DND-41 (cell line): ENCODE results near the gene GOT1.

Source experiments
- ATAC-seq: fragments of 200-7000 bp; cut with Tn5 transposase; 3 replicates; pipeline ENCODE4 v1.9.1; 2021; ENCODE audit warnings: low read depth; ENCODE audit not compliant: insufficient read depth
- DNase-seq: peaks from one replicate; pipeline ENCODE4 v3.0.0-alpha.2; 2020
- H2AFZ ChIP-seq: 2 replicates; pipeline ENCODE4 v1.6.0; 2012; ENCODE audit warnings: low read depth, low read length
- H3K27ac ChIP-seq: 2 replicates; pipeline ENCODE4 v1.5.1; 2012; ENCODE audit warnings: low read length, inconsistent platforms
- H3K27me3 ChIP-seq: fragments of 200-600 bp; sonication (generic); 2 replicates; pipeline ENCODE4 v1.6.0; 2012; ENCODE audit warnings: low read length, mild to moderate bottlenecking, inconsistent platforms; ENCODE audit not compliant: insufficient read depth, poor library complexity
- H3K36me3 ChIP-seq: 2 replicates; pipeline ENCODE4 v1.5.1; 2012; ENCODE audit warnings: low read length, inconsistent platforms; ENCODE audit not compliant: insufficient read depth
- H3K4me1 ChIP-seq: 2 replicates; pipeline ENCODE4 v1.5.1; 2012; ENCODE audit warnings: mild to moderate bottlenecking, low read length; ENCODE audit not compliant: insufficient read depth
- H3K4me2 ChIP-seq: 2 replicates; pipeline ENCODE4 v1.6.0; 2012; ENCODE audit warnings: mild to moderate bottlenecking, moderate library complexity, low read length, inconsistent platforms; ENCODE audit not compliant: insufficient read depth
- H3K4me3 ChIP-seq, 2 experiments: fragments of 200-600 bp in 1 of 2; shearing (Covaris generic) in 1 of 2; 2 replicates each; pipeline ENCODE4 v1.5.1; 2012 to 2016; ENCODE audit warnings: inconsistent platforms in 2 of 2, low read length in 2 of 2, mild to moderate bottlenecking in 2 of 2, low read depth in 1 of 2, moderate library complexity in 1 of 2
- H3K79me2 ChIP-seq: 2 replicates; pipeline ENCODE4 v1.6.0; 2012; ENCODE audit warnings: low read length, inconsistent platforms; ENCODE audit not compliant: insufficient read depth
- H3K9ac ChIP-seq: 2 replicates; pipeline ENCODE4 v1.6.0; 2012; ENCODE audit warnings: low read depth, mild to moderate bottlenecking, inconsistent platforms, low read length, moderate library complexity
- H3K9me3 ChIP-seq: 2 replicates; pipeline ENCODE4 v1.5.1; 2012; ENCODE audit warnings: low read length, moderate library complexity, mild to moderate bottlenecking, inconsistent platforms; ENCODE audit not compliant: insufficient read depth, severe bottlenecking
- H4K20me1 ChIP-seq: 2 replicates; pipeline ENCODE4 v1.6.0; 2012; ENCODE audit warnings: low read length; ENCODE audit not compliant: insufficient read depth
- CTCF ChIP-seq: IDR thresholded peaks from 2 replicates; pipeline ENCODE4 v1.5.1; 2012; ENCODE audit warnings: borderline replicate concordance, low read length, moderate library complexity, mild to moderate bottlenecking; ENCODE audit not compliant: poor library complexity, severe bottlenecking; ENCODE audit errors: extremely low read depth
- EZH2 ChIP-seq: IDR thresholded peaks from 3 replicates; pipeline ENCODE4 v1.6.1; 2012; ENCODE audit warnings: borderline replicate concordance, low read depth, mild to moderate bottlenecking, moderate library complexity, low read length, inconsistent platforms; ENCODE audit not compliant: severe bottlenecking

GOT1 gene

GRCh38 chr10:99450624-99451498 lies 20.4 kb upstream of the GOT1 start:
- H2AFZ ChIP-seq, result no peak overlapping the region
- H3K9me3 ChIP-seq, result no peaks in the 10 kb centered on the region
- TF ChIP-seq EZH2 (no peak), CTCF (no peak)
- DNase-seq, result no peak
- no peaks in the 10 kb centered on the region for H3K36me3 ChIP-seq
- H3K4me3 ChIP-seq, result no peak overlapping the region
- ATAC-seq, result no peak
- no peaks in the 10 kb centered on the region; the same call in 1 of the 2 replicates for H4K20me1 ChIP-seq
- H3K79me2 ChIP-seq, result no peaks in the 10 kb centered on the region
- no peaks in the 10 kb centered on the region for H3K4me1 ChIP-seq
- peaks cover 27% of the 10 kb centered on the region for H3K27me3 ChIP-seq
- no peak overlapping the region for H3K9ac ChIP-seq
- H3K4me2 ChIP-seq, result no peak overlapping the region
- no peak overlapping the region for H3K27ac ChIP-seq

- DNase-seq, result no peak
- H3K27ac ChIP-seq, result no peak overlapping the region
- no peak for ATAC-seq
Observed at GRCh38 chr10:99450156-99450555, 19.7 kb upstream of the GOT1 start.

GRCh38 chr10:99449023-99449422 lies 18.6 kb upstream of the GOT1 start:
- Histone ChIP-seq H3K79me2 (no peaks in the 10 kb centered on the region), H3K4me3 (no peak overlapping the region), H3K9ac (no peak overlapping the region), H3K27me3 (peaks cover 23% of the 10 kb centered on the region), H3K27ac (no peak overlapping the region), H3K9me3 (no peaks in the 10 kb centered on the region), H3K4me1 (no peaks in the 10 kb centered on the region), H3K36me3 (no peaks in the 10 kb centered on the region), H4K20me1 (no peaks in the 10 kb centered on the region; the same call in 1 of the 2 replicates), H2AFZ (no peak overlapping the region), H3K4me2 (no peak overlapping the region)
- TF ChIP-seq EZH2 (no peak), CTCF (no peak)
- ATAC-seq (no peak), DNase-seq (no peak)

More at GRCh38 chr10:99450156-99450555, 19.7 kb upstream of the GOT1 start:
- Histone ChIP-seq H3K27me3 (peaks cover 27% of the 10 kb centered on the region), H4K20me1 (no peaks in the 10 kb centered on the region; the same call in 1 of the 2 replicates), H2AFZ (no peak overlapping the region), H3K4me2 (no peak overlapping the region), H3K4me1 (no peaks in the 10 kb centered on the region), H3K9ac (no peak overlapping the region), H3K79me2 (no peaks in the 10 kb centered on the region), H3K4me3 (no peak overlapping the region), H3K36me3 (no peaks in the 10 kb centered on the region), H3K9me3 (no peaks in the 10 kb centered on the region)
- no peak for TF ChIP-seq EZH2

- H3K4me2 ChIP-seq, result no peak overlapping the region
- ATAC-seq (no peak), DNase-seq (no peak)
- no peaks in the 10 kb centered on the region for H3K79me2 ChIP-seq
- H3K36me3 ChIP-seq, result no peaks in the 10 kb centered on the region
- no peak overlapping the region for H3K27ac ChIP-seq
- peaks cover 5% of the 10 kb centered on the region for H3K27me3 ChIP-seq
- H3K4me1 ChIP-seq, result no peaks in the 10 kb centered on the region
- no peaks in the 10 kb centered on the region for H3K9me3 ChIP-seq
- H3K9ac ChIP-seq, result no peak overlapping the region
- TF ChIP-seq EZH2 (no peak), CTCF (no peak)
- no peaks in the 10 kb centered on the region for H4K20me1 ChIP-seq
- H3K4me3 ChIP-seq, result no peak overlapping the region
- no peak overlapping the region for H2AFZ ChIP-seq
Observed at GRCh38 chr10:99444383-99445045, 14.1 kb upstream of the GOT1 start.
